Muscle of leg (tissue), 11 donors: ENCODE data around the gene SETD2. TPM values are rescaled to one million over a fixed set of nuclear protein-coding genes. Genes with fewer than 3 reads are reported as not detected.
"Not testable (repeated sequence)": the region's sequence is repeated elsewhere in the genome, so short reads cannot be mapped to it uniquely, and the experiment has no call there.

ENCODE experiments used
- DNase-seq: peaks from one replicate; pipeline ENCODE4 v3.0.0; 2013
- H3K27ac ChIP-seq: one replicate; pipeline ENCODE4 v1.5.1; 2013; ENCODE audit warnings: mild to moderate bottlenecking, low read length, control low read depth
- H3K27me3 ChIP-seq: one replicate; pipeline ENCODE4 v1.6.1; 2013; ENCODE audit warnings: low read length; ENCODE audit not compliant: control insufficient read depth, insufficient read depth
- H3K36me3 ChIP-seq: one replicate; pipeline ENCODE4 v1.6.1; 2013; ENCODE audit warnings: low read length; ENCODE audit not compliant: control insufficient read depth, insufficient read depth
- H3K4me1 ChIP-seq: one replicate; pipeline ENCODE4 v1.6.1; 2013; ENCODE audit warnings: low read length; ENCODE audit not compliant: control insufficient read depth, insufficient read depth
- H3K4me3 ChIP-seq: one replicate; pipeline ENCODE4 v1.5.1; 2013; ENCODE audit warnings: low read length, control low read depth
- H3K9me3 ChIP-seq: replicated peaks from 2 replicates; pipeline ENCODE4 v1.6.1; 2013; ENCODE audit warnings: low read depth, low read length; ENCODE audit not compliant: control insufficient read depth
- WGBS: methylation state at CpG from one replicate; pipeline ENCODE4 v1.1.5; 2013; ENCODE audit warnings: missing lambda C conversion rate; ENCODE audit not compliant: insufficient coverage; 5-methylcytosine and 5-hydroxymethylcytosine counted together
- polyA plus RNA-seq, 8 donors: library from polyadenylated mRNA; unstranded; fragments of 120-200 nt; gene quantifications; one replicate each; pipeline versions ENCODE4 v1.2.1 to v1.2.3, GENCODE V29; 2013; ENCODE audit warnings: inconsistent platforms in 1 of 8, low replicate concordance in 1 of 8; ENCODE audit not compliant: insufficient read length in 8 of 8, insufficient read depth in 1 of 8
- total RNA-seq: library from RNA; stranded (reverse); fragments of 120-200 nt; gene quantifications from one replicate; pipeline ENCODE4 v1.2.4, GENCODE V29; 2013

SETD2 gene
- total and polyA plus RNA-seq, 9 donors, result 26.1 to 46.1 (median 38.5) TPM

GRCh38 chr3:47133641-47134040, 30.3 kb downstream of the SETD2 start:
- H3K27ac ChIP-seq, result no peak overlapping the region
- H3K9me3 ChIP-seq, result no peaks in the 10 kb centered on the region
- 100% methylated on average over 2 of the region's 3 CpGs for WGBS
- DNase-seq, result no peak
- no peaks in the 10 kb centered on the region for H3K4me1 ChIP-seq
- no peak overlapping the region for H3K4me3 ChIP-seq
- H3K36me3 ChIP-seq, result no peaks in the 10 kb centered on the region
- H3K27me3 ChIP-seq, result no peaks in the 10 kb centered on the region

DNA sequence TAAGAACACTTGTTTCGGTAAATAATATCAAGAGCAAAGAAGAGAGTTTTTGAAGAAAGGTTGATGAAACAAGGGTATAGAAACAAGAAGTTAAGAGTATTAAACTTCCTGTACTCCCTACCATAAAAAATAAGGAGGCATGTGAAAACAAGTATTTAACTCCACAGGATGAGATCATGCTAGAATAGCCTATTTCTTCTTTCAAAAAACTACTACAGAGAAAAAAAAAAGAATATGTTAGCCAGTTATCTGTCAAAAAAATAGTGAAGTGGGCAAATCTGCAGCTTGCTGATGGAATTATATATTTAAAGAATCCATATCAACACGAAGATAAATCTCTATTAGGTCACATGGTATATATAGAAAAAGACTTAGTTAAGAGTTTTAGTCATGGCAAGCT, 33.4 kb downstream of the SETD2 start:
- Histone ChIP-seq H3K27ac (no peak overlapping the region), H3K9me3 (no peaks in the 10 kb centered on the region), H3K27me3 (no peaks in the 10 kb centered on the region), H3K4me3 (no peak overlapping the region), H3K4me1 (no peaks in the 10 kb centered on the region), H3K36me3 (no peaks in the 10 kb centered on the region)
- WGBS, result no CpG with 5 or more reads among the region's 2 CpGs
- DNase-seq, result no peak

DNA sequence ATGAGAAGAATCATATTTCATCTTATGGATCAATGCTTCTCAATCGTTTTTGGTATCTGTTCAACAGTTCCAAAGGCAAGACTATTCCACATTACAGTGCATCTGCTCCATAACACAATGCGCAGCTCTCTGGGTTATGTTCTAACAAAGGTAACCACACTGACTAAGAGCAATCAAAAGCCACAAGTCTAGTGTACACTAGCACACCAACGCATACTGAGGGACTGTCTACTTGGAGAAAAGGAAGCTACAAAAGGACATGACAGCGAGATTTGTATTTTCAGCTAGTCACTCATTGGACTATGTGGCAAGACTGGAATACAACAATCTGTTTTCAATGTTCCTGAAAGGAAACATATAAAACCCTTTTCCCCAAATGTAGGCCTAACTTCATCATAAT, 35.8 kb downstream of the SETD2 start:
- WGBS, result 100% methylated on average over 1 of the region's 4 CpGs
- no peak for DNase-seq
- Histone ChIP-seq H3K27ac (no peak overlapping the region), H3K4me1 (no peaks in the 10 kb centered on the region), H3K4me3 (no peak overlapping the region), H3K36me3 (peaks cover 9% of the 10 kb centered on the region), H3K27me3 (no peaks in the 10 kb centered on the region), H3K9me3 (no peaks in the 10 kb centered on the region)

- Histone ChIP-seq H3K4me1 (no peaks in the 10 kb centered on the region), H3K27ac (no peak overlapping the region), H3K4me3 (no peak overlapping the region), H3K27me3 (no peaks in the 10 kb centered on the region), H3K36me3 (peaks cover 20% of the 10 kb centered on the region), H3K9me3 (no peaks in the 10 kb centered on the region)
- DNase-seq, result no peak
- 100% methylated on average over 3 of the region's 3 CpGs for WGBS
These were observed 40.1 kb downstream of the SETD2 start for GRCh38 chr3:47123857-47124256.

DNA sequence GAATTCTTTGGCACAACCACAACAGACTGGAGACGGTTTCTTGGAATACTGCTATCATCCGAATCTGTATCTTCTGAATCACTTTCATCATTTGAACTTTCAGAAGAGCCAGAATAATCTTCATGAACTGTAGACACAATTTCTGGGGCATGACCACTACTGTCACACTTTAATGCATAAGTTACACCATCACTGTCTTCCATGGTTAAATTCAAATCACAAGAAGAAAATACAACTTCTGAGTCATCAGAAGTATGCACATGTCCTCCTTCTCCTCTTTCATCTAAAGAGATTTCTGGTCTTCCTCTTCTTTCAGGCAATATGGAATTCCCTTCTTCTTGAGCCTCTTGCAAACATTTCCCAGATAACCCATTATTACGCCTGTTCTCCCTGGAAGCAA, 42.5 kb downstream of the SETD2 start:
- H3K9me3 ChIP-seq, result no peaks in the 10 kb centered on the region
- no peaks in the 10 kb centered on the region for H3K27me3 ChIP-seq
- no peak overlapping the region for H3K27ac ChIP-seq
- H3K36me3 ChIP-seq, result peaks cover 24% of the 10 kb centered on the region
- H3K4me3 ChIP-seq, result no peak overlapping the region
- no peak for DNase-seq
- H3K4me1 ChIP-seq, result no peaks in the 10 kb centered on the region
- 85% methylated on average over 3 of the region's 3 CpGs for WGBS

DNA sequence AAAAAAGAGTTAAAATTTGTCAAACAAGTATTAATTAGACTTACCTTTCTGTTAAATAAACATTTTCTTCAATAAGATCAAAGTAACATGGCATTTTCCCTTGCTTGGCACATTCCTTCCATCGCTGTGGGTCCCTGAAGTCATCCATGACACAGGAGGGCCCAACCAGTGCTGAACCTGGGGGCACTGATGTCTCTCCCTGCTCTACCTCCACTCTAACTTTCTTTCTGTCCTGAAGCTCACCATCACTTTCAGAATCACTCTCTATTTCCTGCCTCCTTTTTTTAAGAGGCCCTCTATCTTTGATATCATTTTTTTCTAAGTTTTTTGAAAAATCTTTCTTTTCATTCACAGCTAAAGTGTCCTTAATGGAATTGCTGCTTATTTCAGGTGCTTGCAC, 43.8 kb downstream of the SETD2 start:
- Histone ChIP-seq H3K4me3 (no peak overlapping the region), H3K27ac (no peak overlapping the region), H3K9me3 (no peaks in the 10 kb centered on the region), H3K4me1 (no peaks in the 10 kb centered on the region), H3K36me3 (peaks cover 24% of the 10 kb centered on the region), H3K27me3 (no peaks in the 10 kb centered on the region)
- 100% methylated on average over 1 of the region's 1 CpG for WGBS
- DNase-seq, result no peak

DNA sequence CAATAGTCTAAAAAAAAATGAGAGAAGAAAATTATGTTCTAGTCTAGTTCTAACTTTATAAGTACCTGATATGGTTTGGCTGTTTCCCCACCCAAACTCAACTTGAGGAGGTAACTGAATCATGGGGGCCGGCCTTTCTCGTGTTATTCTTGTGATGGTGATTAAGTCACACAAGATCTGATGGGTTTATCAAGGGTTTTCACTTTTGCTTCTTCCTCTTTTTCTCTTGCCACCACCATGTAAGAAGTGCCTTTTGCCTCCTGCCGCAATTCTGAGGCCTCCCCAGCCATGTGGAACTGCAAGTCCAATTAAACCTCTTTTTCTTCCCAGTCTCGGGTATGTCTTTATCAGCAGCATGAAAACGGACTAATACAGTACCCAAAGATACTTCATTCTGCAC, 44.5 kb downstream of the SETD2 start:
- WGBS, result 100% methylated on average over 1 of the region's 5 CpGs
- H3K27ac ChIP-seq, H3K4me3 ChIP-seq, H3K4me1 ChIP-seq, H3K27me3 ChIP-seq, DNase-seq, H3K9me3 ChIP-seq: not testable (repeated sequence)
- peaks cover 24% of the 10 kb centered on the region for H3K36me3 ChIP-seq

GRCh38 chr3:47117807-47118364, 46.0 kb downstream of the SETD2 start:
- H3K36me3 ChIP-seq, result peaks cover 17% of the 10 kb centered on the region
- no peaks in the 10 kb centered on the region for H3K9me3 ChIP-seq
- no peak for DNase-seq
- no CpG with 5 or more reads among the region's 3 CpGs for WGBS
- H3K27me3 ChIP-seq, result no peaks in the 10 kb centered on the region
- H3K4me3 ChIP-seq, result no peak overlapping the region
- no peaks in the 10 kb centered on the region for H3K4me1 ChIP-seq
- H3K27ac ChIP-seq, result no peak overlapping the region

DNA sequence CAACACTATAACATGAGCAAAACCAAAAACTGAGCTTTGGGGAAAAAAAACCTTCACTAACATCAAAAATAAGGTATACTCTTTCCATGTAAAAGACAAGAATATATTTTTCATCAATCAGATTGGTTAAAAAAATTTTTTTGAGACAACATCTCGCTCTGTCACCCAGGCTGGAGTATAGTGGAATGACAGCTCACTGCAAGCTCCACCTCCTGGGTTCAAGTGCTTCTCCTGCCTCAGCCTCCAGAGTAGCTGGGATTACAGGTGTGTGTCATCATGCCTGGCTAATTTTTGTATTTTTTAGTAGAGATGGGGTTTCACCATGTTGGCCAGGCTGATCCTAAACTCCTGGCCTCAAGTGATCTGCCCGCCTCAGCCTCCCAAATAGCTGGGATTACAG, 48.4 kb downstream of the SETD2 start:
- H3K4me1 ChIP-seq, H3K9me3 ChIP-seq, DNase-seq, H3K4me3 ChIP-seq, H3K27ac ChIP-seq, H3K27me3 ChIP-seq: not testable (repeated sequence)
- H3K36me3 ChIP-seq, result peaks cover 17% of the 10 kb centered on the region
- 100% methylated on average over 1 of the region's 2 CpGs for WGBS

DNA sequence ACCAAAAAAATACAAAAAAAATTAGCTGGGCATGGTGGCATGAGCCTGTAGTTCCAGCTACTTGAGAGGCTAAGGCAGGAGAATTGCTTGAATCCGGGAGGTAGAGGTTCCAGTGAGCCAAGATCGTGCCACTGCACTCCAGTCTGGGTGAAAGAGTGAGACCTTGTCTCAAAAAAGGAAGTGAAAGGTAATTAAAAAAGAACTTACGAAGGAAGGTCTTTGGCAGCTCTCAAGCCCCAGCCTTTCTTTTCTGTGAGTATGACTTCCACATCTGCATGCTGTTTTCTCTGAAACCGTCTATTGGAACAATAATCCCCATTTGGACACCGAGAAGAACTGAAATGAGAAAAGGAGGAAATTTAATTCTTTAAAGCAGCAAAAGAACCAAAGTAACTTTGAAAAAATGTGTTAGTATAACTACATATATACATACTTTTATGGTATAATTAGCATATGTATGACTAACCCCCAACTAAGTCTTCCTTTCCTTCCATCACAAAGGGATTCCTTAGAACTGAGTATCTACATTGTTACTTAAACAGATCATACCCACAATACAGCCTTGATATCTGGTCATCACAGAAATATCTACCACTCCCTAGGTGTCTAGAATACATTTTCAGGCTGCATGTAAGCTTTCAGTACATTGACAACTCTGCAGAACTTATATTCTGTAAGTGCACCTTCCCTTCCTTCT, 50.1 kb downstream of the SETD2 start:
- Histone ChIP-seq H3K9me3 (no peaks in the 10 kb centered on the region), H3K27ac (no peak overlapping the region), H3K27me3 (no peaks in the 10 kb centered on the region), H3K36me3 (peaks cover 17% of the 10 kb centered on the region), H3K4me3 (no peak overlapping the region), H3K4me1 (no peaks in the 10 kb centered on the region)
- no peak for DNase-seq
- WGBS, result 100% methylated on average over 3 of the region's 5 CpGs

DNA sequence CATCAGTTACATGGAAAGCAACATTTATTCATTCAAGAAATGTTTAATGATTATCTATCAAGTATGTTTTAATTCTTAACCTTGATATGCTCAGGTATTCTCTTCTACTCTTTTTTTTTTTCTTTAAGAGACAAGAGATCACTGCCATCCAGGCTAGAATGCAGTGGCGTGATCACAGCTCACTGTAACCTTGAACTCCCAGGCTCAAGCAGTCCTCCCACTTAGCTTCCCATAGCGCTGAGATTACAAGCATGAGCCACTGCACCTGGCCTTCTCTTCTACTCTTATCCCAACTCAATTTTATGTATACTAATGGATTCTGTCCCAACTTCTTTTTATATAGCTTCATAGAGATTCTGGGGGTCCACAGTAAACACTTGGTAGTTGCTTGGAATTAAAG, 50.9 kb downstream of the SETD2 start:
- H3K9me3 ChIP-seq, result no peaks in the 10 kb centered on the region
- no peak overlapping the region for H3K27ac ChIP-seq
- H3K4me3 ChIP-seq, result no peak overlapping the region
- peaks cover 17% of the 10 kb centered on the region for H3K36me3 ChIP-seq
- no peak for DNase-seq
- H3K27me3 ChIP-seq, result no peaks in the 10 kb centered on the region
- H3K4me1 ChIP-seq, result no peaks in the 10 kb centered on the region
- WGBS, result 100% methylated on average over 2 of the region's 2 CpGs
